Measurements from ENCODE around the gene ACACB. TPM values are rescaled to one million over a fixed set of nuclear protein-coding genes. Genes with fewer than 3 reads are reported as not detected.

The ACACB gene
- total and polyA plus RNA-seq, 7 donors, result 5.3 to 295 (median 116) TPM

- Histone ChIP-seq H3K27ac (no peak overlapping the region), H3K36me3 (peaks cover 55 to 99% (median 65%) of the 10 kb centered on the region in 4 donors), H3K4me1 (peaks cover 0 to 10% (median 7%) of the 10 kb centered on the region in 4 donors), H3K27me3 (no peaks in the 10 kb centered on the region), H3K4me3 (no peak overlapping the region), H3K9me3 (no peaks in the 10 kb centered on the region)
- DNase-seq, result no peak
- TF ChIP-seq POLR2AphosphoS5 (IDR thresholded peaks at IDR 0.05) (no peak), CTCF (IDR thresholded peaks at IDR 0.05) (no peak), EP300 (IDR thresholded peaks at IDR 0.05) (no peak), POLR2A (IDR thresholded peaks at IDR 0.05) (no peak)
- WGBS, 2 donors, result 95% methylated on average over 15 of the region's 15 CpGs
- intact Hi-C loops (cut with DNase I), result no loop called here
Measured at GRCh38 chr12:109246221-109246620, 129.8 kb downstream of the ACACB start.

DNA sequence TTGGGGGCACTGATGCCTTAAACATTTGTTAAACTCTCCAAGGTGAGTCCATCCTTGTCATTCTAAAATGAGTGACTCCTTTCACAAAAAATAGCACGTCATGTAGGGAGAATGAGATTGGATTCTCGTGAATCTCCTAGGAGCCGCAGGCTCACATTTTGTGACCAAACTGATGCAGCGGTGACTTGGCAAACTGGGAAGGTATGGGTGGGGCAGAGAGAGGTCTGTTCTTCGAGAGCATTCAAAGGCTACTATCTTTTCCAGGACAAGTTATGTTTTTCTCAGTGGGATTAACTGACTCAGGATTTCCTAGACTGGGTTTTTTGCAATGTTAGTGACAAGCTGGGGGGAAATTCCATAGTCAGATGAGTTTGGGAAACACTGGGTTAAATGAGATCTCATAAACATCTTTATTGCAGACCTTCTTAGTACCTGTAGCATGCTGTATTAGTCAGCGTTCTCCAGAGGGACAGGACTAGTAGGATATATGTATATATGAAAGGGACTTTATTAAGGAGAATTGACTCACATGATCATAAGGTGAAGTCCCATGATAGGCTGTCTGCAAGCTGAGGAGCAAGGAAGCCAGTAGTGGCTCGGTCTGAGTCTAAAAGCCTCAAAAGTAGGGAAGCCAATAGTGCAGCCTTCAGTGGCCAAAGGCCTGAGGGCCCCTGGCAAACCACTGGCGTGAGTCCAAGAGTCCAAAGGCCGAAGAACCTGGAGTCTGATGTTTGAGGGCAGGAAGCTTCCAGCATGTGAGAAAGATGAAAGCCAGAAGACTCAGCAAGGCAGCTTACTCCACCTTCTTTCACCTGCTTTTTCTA lies 131.7 kb downstream of the ACACB start:
- WGBS, 2 donors, result 28 to 73% methylated on average over 9 of the region's 9 CpGs
- Histone ChIP-seq H3K9me3 (no peaks in the 10 kb centered on the region), H3K27ac (no peak overlapping the region), H3K36me3 (peaks cover 44 to 99% (median 63%) of the 10 kb centered on the region in 4 donors), H3K27me3 (no peaks in the 10 kb centered on the region), H3K4me1 (peaks cover 0 to 10% (median 7%) of the 10 kb centered on the region in 4 donors), H3K4me3 (no peak overlapping the region)
- intact Hi-C loops (cut with DNase I), result no loop called here
- peak; percentile 56 for DNase-seq
- TF ChIP-seq CTCF (IDR thresholded peaks at IDR 0.05), result no peak
- TF ChIP-seq EP300 (IDR thresholded peaks at IDR 0.05), result no peak
- TF ChIP-seq POLR2AphosphoS5 (IDR thresholded peaks at IDR 0.05), result no peak
- no peak for TF ChIP-seq POLR2A (IDR thresholded peaks at IDR 0.05)

- peaks cover 0 to 6% (median 5%) of the 10 kb centered on the region in 4 donors for H3K9me3 ChIP-seq
- H3K27ac ChIP-seq, result peak overlapping the region in 1 of 4 donors; percentile 5
- 85 to 86% methylated on average over 1 of the region's 1 CpG for WGBS, 2 donors
- H3K4me1 ChIP-seq, result peaks cover 0 to 10% (median 7%) of the 10 kb centered on the region in 4 donors
- TF ChIP-seq CTCF (IDR thresholded peaks at IDR 0.05) (no peak), POLR2AphosphoS5 (IDR thresholded peaks at IDR 0.05) (no peak), EP300 (IDR thresholded peaks at IDR 0.05) (no peak), POLR2A (IDR thresholded peaks at IDR 0.05) (no peak)
- no peaks in the 10 kb centered on the region for H3K27me3 ChIP-seq
- intact Hi-C loops (cut with DNase I), result no loop called here
- DNase-seq, result no peak
- H3K36me3 ChIP-seq, result peaks cover 47 to 99% (median 64%) of the 10 kb centered on the region in 4 donors
- H3K4me3 ChIP-seq, result no peak overlapping the region
Measured at GRCh38 chr12:109250523-109250922, 134.1 kb downstream of the ACACB start.

GRCh38 chr12:109252799-109253198 lies 136.4 kb downstream of the ACACB start:
- DNase-seq, result peak; percentile 4
- intact Hi-C loops (cut with DNase I), result no loop called here
- peaks cover 0 to 10% (median 7%) of the 10 kb centered on the region in 4 donors for H3K4me1 ChIP-seq
- WGBS, 2 donors, result 95 to 97% methylated on average over 4 of the region's 4 CpGs
- H3K36me3 ChIP-seq, result peaks cover 47 to 99% (median 65%) of the 10 kb centered on the region in 4 donors
- peaks cover 0 to 6% (median 5%) of the 10 kb centered on the region in 4 donors for H3K9me3 ChIP-seq
- no peaks in the 10 kb centered on the region for H3K27me3 ChIP-seq
- H3K4me3 ChIP-seq, result no peak overlapping the region
- no peak overlapping the region for H3K27ac ChIP-seq
- TF ChIP-seq CTCF (IDR thresholded peaks at IDR 0.05), result no peak
- no peak for TF ChIP-seq POLR2A (IDR thresholded peaks at IDR 0.05)
- no peak for TF ChIP-seq POLR2AphosphoS5 (IDR thresholded peaks at IDR 0.05)
- TF ChIP-seq EP300 (IDR thresholded peaks at IDR 0.05), result no peak
